Ishikawa (cell line): ENCODE results near the gene FRMPD4.

ENCODE experiments used
- CEBPB ChIP-seq: IDR thresholded peaks from 2 replicates; pipeline ENCODE4 v1.6.1; 2012
- CREB1 ChIP-seq: IDR thresholded peaks from 2 replicates; pipeline ENCODE4 v1.6.1; 2012; ENCODE audit warnings: low read depth
- EGR1 ChIP-seq: IDR thresholded peaks from 2 replicates; pipeline ENCODE4 v1.6.1; 2012
- EP300 ChIP-seq: IDR thresholded peaks from 2 replicates; pipeline ENCODE4 v1.6.1; 2012; ENCODE audit warnings: borderline replicate concordance
- FOXM1 ChIP-seq: IDR thresholded peaks from 2 replicates; pipeline ENCODE4 v1.6.1; 2012; ENCODE audit warnings: low read depth, borderline replicate concordance
- NFIC ChIP-seq: IDR thresholded peaks from 2 replicates; pipeline ENCODE4 v1.6.1; 2012
- RAD21 ChIP-seq: IDR thresholded peaks from 2 replicates; pipeline ENCODE4 v1.6.1; 2012; ENCODE audit warnings: low read depth
- TAF1 ChIP-seq: IDR thresholded peaks from 2 replicates; pipeline ENCODE4 v1.6.1; 2012; ENCODE audit warnings: low read depth, mild to moderate bottlenecking
- TCF12 ChIP-seq: IDR thresholded peaks from 2 replicates; pipeline ENCODE4 v1.6.1; 2012; ENCODE audit warnings: low read depth
- TEAD4 ChIP-seq: IDR thresholded peaks from 2 replicates; pipeline ENCODE4 v1.6.1; 2012
- YY1 ChIP-seq: IDR thresholded peaks from 2 replicates; pipeline ENCODE4 v1.6.1; 2012; ENCODE audit warnings: low read depth
- ZBTB7A ChIP-seq: IDR thresholded peaks from 2 replicates; pipeline ENCODE4 v1.6.1; 2012; ENCODE audit warnings: low read depth
- TF ChIP-seq, protein P1 (sequence below): IDR thresholded peaks from 2 replicates; pipeline ENCODE4 v1.6.1; 2012
- TF ChIP-seq, protein P2 (sequence below): IDR thresholded peaks from 2 replicates; pipeline ENCODE4 v1.6.1; 2012
- TF ChIP-seq, protein P3 (sequence below): IDR thresholded peaks from 2 replicates; pipeline ENCODE4 v1.6.1; 2012; ENCODE audit warnings: low read depth, mild to moderate bottlenecking

FRMPD4 gene

DNA sequence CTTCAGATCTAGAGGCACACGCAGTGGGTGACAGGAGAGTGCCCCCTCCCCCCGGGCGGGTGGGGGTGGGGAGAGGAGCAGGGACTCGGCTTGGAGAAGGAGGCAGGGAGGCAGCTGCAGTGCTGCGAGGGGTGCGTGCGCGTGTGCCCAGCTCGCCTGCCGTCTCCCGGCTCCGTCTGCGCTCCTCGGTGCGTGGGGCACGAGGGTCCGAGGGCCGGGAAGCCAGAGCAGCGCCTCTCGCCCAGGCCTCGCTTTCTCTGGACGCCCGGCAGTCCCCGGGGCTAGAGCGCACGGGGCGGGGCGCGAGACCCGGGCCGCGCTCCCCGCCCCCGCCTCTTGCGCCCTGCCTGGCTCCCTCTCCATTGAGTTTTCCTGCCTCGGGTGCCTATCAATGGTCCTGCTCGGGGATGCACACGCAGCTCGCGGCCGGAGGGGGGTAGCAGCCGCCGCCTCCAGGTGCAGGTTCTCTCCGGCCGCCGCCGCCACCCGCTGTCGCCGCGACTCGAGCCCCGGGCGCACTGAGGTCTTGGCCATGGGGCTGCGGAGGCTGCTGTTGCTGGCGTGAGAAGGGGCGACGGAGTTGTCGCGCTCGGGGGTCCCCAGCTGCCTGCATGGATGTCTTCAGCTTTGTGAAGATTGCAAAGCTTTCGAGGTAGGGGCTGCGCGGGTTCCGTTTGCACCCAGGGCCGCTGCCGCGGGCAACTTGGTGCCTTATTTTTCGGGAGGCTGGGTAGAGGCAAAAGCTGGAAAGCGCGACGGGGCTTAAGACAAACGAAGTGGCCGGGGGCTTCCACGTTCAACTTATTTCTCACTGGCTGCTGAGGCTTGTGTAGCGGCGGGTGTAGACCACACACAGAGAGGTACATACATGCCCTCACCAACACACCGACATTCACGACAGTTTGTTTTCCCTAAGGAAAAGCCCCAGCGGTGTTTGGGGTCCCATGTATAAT, at the start of gene FRMPD4:
TSS of gene FRMPD4 (plus strand) at position 113 of the 953 bp plus-strand sequence. CDS start at position 612, 499 bp downstream.
- TF ChIP-seq RAD21 = no peak
- no peak for TF ChIP-seq TCF12
- TF ChIP-seq YY1 = no peak
- no peak for TF ChIP-seq FOXM1
- TF ChIP-seq, protein P1, sequence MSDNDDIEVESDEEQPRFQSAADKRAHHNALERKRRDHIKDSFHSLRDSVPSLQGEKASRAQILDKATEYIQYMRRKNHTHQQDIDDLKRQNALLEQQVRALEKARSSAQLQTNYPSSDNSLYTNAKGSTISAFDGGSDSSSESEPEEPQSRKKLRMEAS = no peak
- no peak for TF ChIP-seq EP300
- no peak for TF ChIP-seq ZBTB7A
- no peak for TF ChIP-seq EGR1
- TF ChIP-seq CREB1 = no peak
- no peak for TF ChIP-seq TAF1
- TF ChIP-seq CEBPB = no peak
- no peak for TF ChIP-seq TEAD4
- TF ChIP-seq, protein P2, sequence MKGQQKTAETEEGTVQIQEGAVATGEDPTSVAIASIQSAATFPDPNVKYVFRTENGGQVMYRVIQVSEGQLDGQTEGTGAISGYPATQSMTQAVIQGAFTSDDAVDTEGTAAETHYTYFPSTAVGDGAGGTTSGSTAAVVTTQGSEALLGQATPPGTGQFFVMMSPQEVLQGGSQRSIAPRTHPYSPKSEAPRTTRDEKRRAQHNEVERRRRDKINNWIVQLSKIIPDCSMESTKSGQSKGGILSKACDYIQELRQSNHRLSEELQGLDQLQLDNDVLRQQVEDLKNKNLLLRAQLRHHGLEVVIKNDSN = no peak
- no peak for TF ChIP-seq NFIC
- TF ChIP-seq, protein P3, sequence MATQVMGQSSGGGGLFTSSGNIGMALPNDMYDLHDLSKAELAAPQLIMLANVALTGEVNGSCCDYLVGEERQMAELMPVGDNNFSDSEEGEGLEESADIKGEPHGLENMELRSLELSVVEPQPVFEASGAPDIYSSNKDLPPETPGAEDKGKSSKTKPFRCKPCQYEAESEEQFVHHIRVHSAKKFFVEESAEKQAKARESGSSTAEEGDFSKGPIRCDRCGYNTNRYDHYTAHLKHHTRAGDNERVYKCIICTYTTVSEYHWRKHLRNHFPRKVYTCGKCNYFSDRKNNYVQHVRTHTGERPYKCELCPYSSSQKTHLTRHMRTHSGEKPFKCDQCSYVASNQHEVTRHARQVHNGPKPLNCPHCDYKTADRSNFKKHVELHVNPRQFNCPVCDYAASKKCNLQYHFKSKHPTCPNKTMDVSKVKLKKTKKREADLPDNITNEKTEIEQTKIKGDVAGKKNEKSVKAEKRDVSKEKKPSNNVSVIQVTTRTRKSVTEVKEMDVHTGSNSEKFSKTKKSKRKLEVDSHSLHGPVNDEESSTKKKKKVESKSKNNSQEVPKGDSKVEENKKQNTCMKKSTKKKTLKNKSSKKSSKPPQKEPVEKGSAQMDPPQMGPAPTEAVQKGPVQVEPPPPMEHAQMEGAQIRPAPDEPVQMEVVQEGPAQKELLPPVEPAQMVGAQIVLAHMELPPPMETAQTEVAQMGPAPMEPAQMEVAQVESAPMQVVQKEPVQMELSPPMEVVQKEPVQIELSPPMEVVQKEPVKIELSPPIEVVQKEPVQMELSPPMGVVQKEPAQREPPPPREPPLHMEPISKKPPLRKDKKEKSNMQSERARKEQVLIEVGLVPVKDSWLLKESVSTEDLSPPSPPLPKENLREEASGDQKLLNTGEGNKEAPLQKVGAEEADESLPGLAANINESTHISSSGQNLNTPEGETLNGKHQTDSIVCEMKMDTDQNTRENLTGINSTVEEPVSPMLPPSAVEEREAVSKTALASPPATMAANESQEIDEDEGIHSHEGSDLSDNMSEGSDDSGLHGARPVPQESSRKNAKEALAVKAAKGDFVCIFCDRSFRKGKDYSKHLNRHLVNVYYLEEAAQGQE = no peak

DNA sequence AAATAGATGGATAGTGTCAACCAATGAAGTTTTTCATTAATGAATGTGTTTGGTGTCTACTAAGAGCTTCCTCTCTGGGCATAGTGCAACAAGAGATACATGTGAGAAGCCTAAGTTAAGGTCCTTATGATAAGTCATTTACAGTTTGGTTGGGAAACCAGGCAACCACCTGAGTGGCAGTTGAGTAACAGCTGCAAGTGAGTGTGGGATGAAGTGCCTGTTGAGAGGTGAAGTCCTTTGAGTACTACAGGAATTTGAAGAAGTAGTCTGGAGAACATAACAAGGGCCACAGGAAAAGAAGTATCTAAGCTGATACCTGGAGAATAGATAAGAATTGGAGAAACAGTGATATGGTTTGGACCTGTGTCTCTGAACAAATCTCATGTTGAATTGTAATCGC, 48.5 kb upstream of the FRMPD4 start:
- TF ChIP-seq TAF1 (no peak), TCF12 (no peak), RAD21 (no peak), TEAD4 (no peak), YY1 (no peak)
- TF ChIP-seq, protein P3 = no peak
- TF ChIP-seq, protein P2 = no peak

DNA sequence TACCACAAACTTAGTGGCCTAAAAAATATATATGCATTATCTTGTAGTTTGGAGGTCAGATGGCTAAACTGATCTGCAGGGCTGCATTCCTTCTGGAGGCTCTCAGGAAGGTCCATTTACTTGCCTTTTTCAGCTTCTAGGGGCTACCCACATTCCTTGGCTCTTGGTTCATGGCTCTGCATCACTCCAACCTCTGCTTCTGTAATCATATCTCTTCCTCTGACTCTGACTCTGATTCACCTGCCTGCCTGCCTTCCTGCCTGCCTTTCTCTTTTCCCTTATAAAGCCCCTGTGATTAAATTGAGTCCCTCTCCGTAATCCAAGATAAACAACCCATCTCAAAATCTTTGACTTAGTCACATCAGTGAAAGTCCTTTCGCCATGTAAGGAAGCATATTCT, 25.0 kb upstream of the FRMPD4 start:
- TF ChIP-seq, protein P1 = no peak
- TF ChIP-seq FOXM1 = no peak
- TF ChIP-seq CREB1 = no peak
- TF ChIP-seq, protein P3 = no peak
- no peak for TF ChIP-seq NFIC
- TF ChIP-seq, protein P2 = no peak

DNA sequence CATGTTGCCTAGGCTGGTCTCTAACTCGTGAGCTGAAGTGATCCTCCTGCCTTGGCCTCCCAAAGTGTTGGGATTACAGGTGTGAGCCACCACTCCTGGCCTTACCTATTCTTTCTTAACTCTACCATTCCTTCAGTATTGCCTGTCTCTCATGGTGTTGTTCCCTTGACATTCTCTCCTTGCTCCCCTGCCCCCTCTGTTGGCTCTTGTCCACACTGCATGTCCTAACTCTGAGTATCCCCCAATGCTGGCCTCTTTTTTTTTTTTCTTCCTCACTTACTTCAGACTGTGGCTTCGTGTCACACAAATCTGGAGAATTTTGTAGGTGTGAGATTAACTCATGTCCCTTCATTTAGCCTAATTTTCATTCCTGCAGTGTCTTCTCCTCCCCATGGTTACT, 22.9 kb upstream of the FRMPD4 start:
- TF ChIP-seq, protein P2 = no peak
- TF ChIP-seq FOXM1 (no peak), TCF12 (no peak), TEAD4 (no peak), NFIC (no peak), TAF1 (no peak), EP300 (no peak), CEBPB (no peak), YY1 (no peak), ZBTB7A (no peak)
- TF ChIP-seq, protein P1 = no peak
- TF ChIP-seq, protein P3 = no peak
